A549 (cell line): ENCODE data around the gene CADM1. TPM values are rescaled to one million over a fixed set of nuclear protein-coding genes. Genes with fewer than 3 reads are reported as not detected.

Experiments
- ATAC-seq, 2 experiments: fragments of 200-7000 bp in 1 of 2; fragments of >200 bp in 1 of 2; cut with Nextera tagmentation in 1 of 2; cut with Tn5 transposase in 1 of 2; 3 replicates each; pipeline versions ENCODE4 v1.8.0 to v1.9.1; 2018 to 2020; ENCODE audit warnings: mild to moderate bottlenecking in 1 of 2, moderate library complexity in 1 of 2
- CTCF ChIA-PET: fragments of 300-600 bp; sonication (Branson Sonifier 250); formaldehyde crosslinking; extraction: SDS; loops from one replicate; lab custom pipeline; 2021; ENCODE audit warnings: antibody characterized with exemption, inconsistent platforms; lab: Yijun Ruan, JAX
- POLR2A ChIA-PET: fragments of 350-600 bp; formaldehyde crosslinking; extraction: SDS; loops from one replicate; lab custom pipeline; 2021; ENCODE audit warnings: antibody characterized with exemption, inconsistent platforms; lab: Yijun Ruan, JAX
- DNase-seq, 2 experiments: peaks; one replicate each; pipeline versions ENCODE4 v3.0.0 to v3.0.0-alpha.2; 2011 to 2016; ENCODE audit warnings: low read depth in 1 of 2, low spot score in 1 of 2
- FAIRE-seq: peaks from 2 replicates; lab custom pipeline; 2011; peaks lifted over from hg19 to GRCh38; lab: Jason Lieb, UNC
- H3K27ac ChIP-seq, 2 experiments: fragments of >200 bp; sonication (Bioruptor Twin); formaldehyde crosslinking; 3 replicates each; pipeline ENCODE4 v1.5.1; 2016 to 2017
- H3K4me1 ChIP-seq: fragments of >200 bp; sonication (Bioruptor Twin); formaldehyde crosslinking; 3 replicates; pipeline ENCODE4 v1.6.1; 2016
- H3K4me2 ChIP-seq: fragments of >200 bp; sonication (Bioruptor Twin); formaldehyde crosslinking; 3 replicates; pipeline ENCODE4 v1.6.1; 2016
- H3K4me3 ChIP-seq: fragments of >200 bp; sonication (Bioruptor Twin); formaldehyde crosslinking; 3 replicates; pipeline ENCODE4 v1.5.1; 2016
- H3K9me3 ChIP-seq: fragments of >200 bp; sonication (Bioruptor Twin); formaldehyde crosslinking; 3 replicates; pipeline ENCODE4 v1.6.1; 2016
- BCL3 ChIP-seq: fragments of >200 bp; sonication (Bioruptor Twin); formaldehyde crosslinking; IDR thresholded peaks from 3 replicates; pipeline ENCODE4 v1.6.1; 2016
- CHD2 ChIP-seq: fragments of 150-350 bp; IDR thresholded peaks from 2 replicates; pipeline ENCODE4 v1.6.1; 2014; ENCODE audit warnings: low read length; ENCODE audit not compliant: partially characterized antibody
- CHD4 ChIP-seq: fragments of 200-600 bp; sonication (generic); IDR thresholded peaks from 2 replicates; pipeline ENCODE4 v1.6.1; 2016; ENCODE audit warnings: antibody characterized with exemption, mild to moderate bottlenecking, borderline replicate concordance
- ELK1 ChIP-seq: fragments of 150-350 bp; IDR thresholded peaks from 2 replicates; pipeline ENCODE4 v1.6.1; 2014; ENCODE audit warnings: low read depth, mild to moderate bottlenecking, low read length
- FOXS1 ChIP-seq: fragments of 250-450 bp; sonication (Bioruptor Pico); IDR thresholded peaks from 2 replicates; pipeline ENCODE4 v1.5.0; 2020; ENCODE audit warnings: mild to moderate bottlenecking, moderate library complexity
- HDAC2 ChIP-seq: fragments of 200-600 bp; sonication (generic); IDR thresholded peaks from 2 replicates; pipeline ENCODE4 v1.6.1; 2016
- HES2 ChIP-seq: fragments of >200 bp; sonication (Bioruptor Twin); formaldehyde crosslinking; IDR thresholded peaks from 2 replicates; pipeline ENCODE4 v1.6.1; 2016
- HMGXB4 ChIP-seq: fragments of 250-450 bp; sonication (Bioruptor Pico); IDR thresholded peaks from 2 replicates; pipeline ENCODE4 v1.5.0; 2021; ENCODE audit warnings: mild to moderate bottlenecking, moderate library complexity, borderline replicate concordance
- MAFK ChIP-seq: fragments of 450-650 bp; IDR thresholded peaks from 2 replicates; pipeline ENCODE4 v1.6.1; 2014; ENCODE audit not compliant: partially characterized antibody
- MAZ ChIP-seq: fragments of 150-350 bp; IDR thresholded peaks from 2 replicates; pipeline ENCODE4 v1.6.1; 2014; ENCODE audit warnings: antibody characterized with exemption, low read depth, low read length, borderline replicate concordance
- NFE2L2 ChIP-seq: fragments of 150-350 bp; conservative IDR thresholded peaks from 2 replicates; pipeline ENCODE4 v1.6.1; 2014; ENCODE audit warnings: low read length
- POLR2A ChIP-seq: IDR thresholded peaks from 2 replicates; pipeline ENCODE4 v1.6.1; 2012; ENCODE audit warnings: mild to moderate bottlenecking, low read length
- REST ChIP-seq: fragments of 200-600 bp; sonication (generic); IDR thresholded peaks from 2 replicates; pipeline ENCODE4 v1.6.1; 2016; ENCODE audit warnings: antibody characterized with exemption, mild to moderate bottlenecking, moderate library complexity
- RNF2 ChIP-seq: fragments of 200-600 bp; sonication (generic); IDR thresholded peaks from 2 replicates; pipeline ENCODE4 v1.6.1; 2016; ENCODE audit warnings: low read depth, mild to moderate bottlenecking, antibody characterized with exemption, moderate library complexity, borderline replicate concordance
- SREBF2 ChIP-seq: fragments of 450-650 bp; IDR thresholded peaks from 2 replicates; pipeline ENCODE4 v1.6.1; 2014; ENCODE audit warnings: mild to moderate bottlenecking, moderate library complexity
- TFCP2L1 ChIP-seq: fragments of 250-450 bp; sonication (Bioruptor Pico); IDR thresholded peaks from 2 replicates; pipeline ENCODE4 v1.5.0; 2021; ENCODE audit warnings: mild to moderate bottlenecking
- WGBS: methylation state at CpG from one replicate; pipeline ENCODE4 v1.1.6; 2017; ENCODE audit errors: missing lambda C conversion rate; 5-methylcytosine and 5-hydroxymethylcytosine counted together
- polyA plus RNA-seq, 4 experiments: library from polyadenylated mRNA; depleted of rRNA in 3 of 4; stranded (reverse); fragments of >200 nt; fragmentation: RNase III in 1 of 4; extraction: RNeasy Plus Mini Kit Qiagen cat#74134 plus additional on column Dnase treatment in 1 of 4; gene quantifications; 2 replicates in 3 of 4; 3 replicates in 1 of 4; pipeline ENCODE4 v1.2.3, GENCODE V29; 2011 to 2017

The CADM1 gene
- polyA plus RNA-seq, 2 of the 4 experiments (the other 2 are of a cell fraction), result 33.4 to 36.7 TPM

- TF ChIP-seq HES2 (no peak), MAFK (peak; percentile 48)
- CTCF ChIA-PET, result interaction anchor here (1.2 kb wide), 1 partner anchor 162 kb away, joined by 5 read pairs; no protein-coding TSS in a partner anchor
- WGBS, result 93% methylated on average over 3 of the region's 3 CpGs
Measured at GRCh38 chr11:115340874-115341273, 163.3 kb downstream of the CADM1 start.

GRCh38 chr11:115338476-115338875 is 165.7 kb downstream of the CADM1 start:
- ATAC-seq (no peak), DNase-seq (no peak), FAIRE-seq (no peak)
- Histone ChIP-seq H3K9me3 (no peaks in the 10 kb centered on the region), H3K4me3 (no peak overlapping the region), H3K27ac (no peak overlapping the region), H3K4me2 (no peak overlapping the region), H3K4me1 (peaks cover 17% of the 10 kb centered on the region; the same call in 2 of the 3 replicates)
- POLR2A ChIA-PET, result no interaction called here
- CTCF ChIA-PET, result no interaction called here
- no peak for TF ChIP-seq ELK1
- no peak for TF ChIP-seq SREBF2
- no peak for TF ChIP-seq FOXS1
- TF ChIP-seq POLR2A, result no peak
- no peak for TF ChIP-seq MAZ
- no peak for TF ChIP-seq TFCP2L1
- no peak for TF ChIP-seq HDAC2
- no peak for TF ChIP-seq CHD2
- no peak for TF ChIP-seq HMGXB4 (CRISPR knock-in tag)
- no peak for TF ChIP-seq NFE2L2
- no peak for TF ChIP-seq CHD4
- no peak for TF ChIP-seq RNF2
- TF ChIP-seq BCL3, result no peak
- TF ChIP-seq REST, result no peak
- WGBS, result 91% methylated on average over 3 of the region's 3 CpGs

More at GRCh38 chr11:115340874-115341273, 163.3 kb downstream of the CADM1 start:
- Histone ChIP-seq H3K9me3 (no peaks in the 10 kb centered on the region), H3K4me2 (no peak overlapping the region), H3K4me1 (0 out of 3 replicates have a peak, but pooled peaks cover 4% of the 10 kb centered on the region), H3K27ac (no peak overlapping the region), H3K4me3 (no peak overlapping the region)
- FAIRE-seq (no peak), ATAC-seq (no peak), DNase-seq (no peak)
- POLR2A ChIA-PET, result no interaction called here
